HG03064 (cell line): ENCODE measurements around the gene CACNA2D4.

ENCODE experiments used
- ATAC-seq: cut with Tn5 transposase; IDR thresholded peaks from one replicate; pipeline ENCODE4 v1.9.1; 2021; ENCODE audit warnings: low read depth; ENCODE audit not compliant: unreplicated experiment

Gene CACNA2D4

DNA sequence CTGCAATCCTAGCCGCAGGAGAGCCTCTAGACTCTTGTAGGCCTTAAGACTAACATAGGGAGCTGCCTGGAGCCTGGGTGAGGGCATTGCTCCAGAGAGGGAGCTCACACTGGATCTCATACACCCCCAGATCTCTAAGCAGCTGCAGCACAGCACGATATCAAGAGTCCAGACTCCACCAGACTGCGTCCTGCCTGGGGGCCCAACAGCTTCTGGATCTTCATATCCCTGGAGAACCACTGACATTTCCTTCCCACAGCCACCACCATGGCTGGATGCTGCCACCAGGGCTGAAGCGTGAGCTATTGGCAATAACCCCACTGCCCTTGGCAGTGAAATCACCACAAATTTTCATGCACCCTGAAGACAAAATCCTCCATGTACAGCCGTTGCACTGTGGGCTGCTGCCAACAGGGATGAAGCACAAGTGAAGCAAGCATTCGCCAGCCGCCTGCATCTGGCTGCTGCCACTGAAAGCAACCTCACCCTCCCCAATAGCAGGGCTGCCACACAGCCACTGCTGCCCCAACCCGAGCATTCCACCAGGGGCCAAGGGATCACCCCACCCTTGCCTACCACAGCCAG is 28.2 kb downstream of the CACNA2D4 start:
- no peak for ATAC-seq

GRCh38 chr12:1888923-1889322 is 29.5 kb downstream of the CACNA2D4 start:
- ATAC-seq: no peak

GRCh38 chr12:1886396-1887008 is 31.9 kb downstream of the CACNA2D4 start:
- ATAC-seq: no peak

DNA sequence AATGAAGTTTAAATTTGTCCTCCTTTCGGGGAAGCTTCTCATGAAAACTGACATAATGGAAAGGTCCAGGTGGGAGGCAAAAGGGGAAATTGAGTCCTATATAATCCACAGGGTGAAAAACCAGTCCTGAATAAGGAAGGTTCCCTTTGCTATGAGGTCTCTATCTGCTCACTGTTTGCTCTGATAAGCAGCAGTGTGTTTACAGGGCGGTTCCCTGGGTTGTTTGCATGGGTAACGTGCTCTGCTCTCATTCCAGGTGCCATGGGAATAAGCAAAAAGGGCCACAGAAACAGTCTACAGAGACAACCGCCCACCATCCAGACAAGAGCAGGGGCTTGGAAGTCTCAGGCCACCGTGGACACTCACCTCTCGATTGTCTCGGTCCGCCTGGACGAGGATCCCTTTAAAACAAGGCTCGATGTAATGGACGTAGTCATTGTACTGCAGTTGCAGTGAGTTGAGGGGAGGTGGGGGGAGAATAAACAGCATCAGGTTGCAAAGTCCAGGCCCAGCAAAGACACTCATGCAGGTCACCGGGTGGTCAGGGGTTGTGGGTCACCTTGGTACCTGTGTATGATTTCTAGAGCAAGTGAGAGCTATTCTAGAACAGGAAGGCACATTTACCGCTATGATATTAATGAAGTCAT is 32.7 kb downstream of the CACNA2D4 start:
- no peak for ATAC-seq

DNA sequence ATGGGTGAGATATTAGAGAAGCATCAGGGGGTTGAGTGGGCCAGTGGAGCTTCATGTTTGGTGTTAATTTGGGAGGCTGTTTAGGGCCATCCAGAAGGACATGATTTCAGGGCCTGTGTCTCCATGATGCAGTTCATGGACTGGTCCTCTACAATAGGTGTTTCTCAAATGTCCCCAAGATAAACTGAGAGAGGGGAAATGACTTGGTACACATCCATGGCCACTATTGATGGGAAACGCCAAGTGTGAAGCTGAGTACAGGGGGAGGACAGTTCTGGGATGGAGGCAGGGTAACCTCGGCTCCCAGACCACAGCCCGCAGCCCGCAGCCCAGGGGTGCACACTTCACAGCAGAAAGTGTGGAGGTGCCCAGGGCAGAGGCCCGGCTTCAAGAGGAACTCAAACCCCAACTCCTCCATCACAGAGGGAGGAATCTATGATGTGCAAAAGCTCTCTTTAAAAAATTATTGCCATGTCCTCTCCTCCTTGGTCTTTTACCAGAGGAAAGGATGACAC is 33.3 kb downstream of the CACNA2D4 start:
- ATAC-seq: no peak

DNA sequence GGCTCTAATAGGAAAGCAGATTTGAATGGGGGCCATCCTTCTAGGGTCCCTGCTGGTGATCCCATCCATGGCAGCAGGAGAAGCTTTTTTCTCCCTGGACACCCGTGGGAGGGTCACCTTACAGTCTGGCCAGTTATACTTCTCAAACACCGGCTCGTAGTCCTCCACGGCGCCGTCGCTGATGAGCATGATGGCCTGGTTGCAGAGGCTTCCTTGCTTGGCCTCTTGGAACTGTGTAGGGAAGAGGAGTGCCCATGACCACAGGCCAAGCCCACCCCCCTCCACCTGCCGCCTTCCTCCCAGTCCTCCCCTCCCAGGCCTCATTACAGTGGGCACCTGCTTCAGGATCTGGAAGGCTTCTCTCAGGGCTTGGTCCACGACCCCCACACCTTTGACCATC is 33.8 kb downstream of the CACNA2D4 start:
- no peak for ATAC-seq

DNA sequence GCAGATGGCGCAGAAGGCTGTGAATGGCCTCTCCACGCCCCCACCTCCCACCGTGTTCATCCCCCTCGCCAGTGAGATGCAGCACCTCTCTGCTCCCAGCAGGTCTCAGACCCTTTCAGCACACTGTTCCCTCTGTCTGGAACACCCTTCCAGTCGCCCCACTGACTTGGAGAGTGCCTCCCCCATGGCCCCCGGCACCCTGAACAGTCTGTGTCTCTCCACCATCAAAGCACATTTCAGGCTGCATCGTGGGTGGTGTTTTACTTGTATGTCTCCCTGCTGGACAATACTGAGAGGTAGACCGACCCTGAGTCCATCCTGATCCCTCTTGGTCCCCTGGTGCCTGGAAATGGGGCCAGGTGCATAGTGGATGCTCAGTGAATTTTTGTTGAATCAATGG is 34.9 kb downstream of the CACNA2D4 start:
- ATAC-seq: no peak

- no peak for ATAC-seq
Observed at GRCh38 chr12:1882850-1883470, 35.5 kb downstream of the CACNA2D4 start.

GRCh38 chr12:1882405-1882804 is 36.0 kb downstream of the CACNA2D4 start:
- no peak for ATAC-seq

- no peak for ATAC-seq
Observed at GRCh38 chr12:1881936-1882335, 36.5 kb downstream of the CACNA2D4 start.

DNA sequence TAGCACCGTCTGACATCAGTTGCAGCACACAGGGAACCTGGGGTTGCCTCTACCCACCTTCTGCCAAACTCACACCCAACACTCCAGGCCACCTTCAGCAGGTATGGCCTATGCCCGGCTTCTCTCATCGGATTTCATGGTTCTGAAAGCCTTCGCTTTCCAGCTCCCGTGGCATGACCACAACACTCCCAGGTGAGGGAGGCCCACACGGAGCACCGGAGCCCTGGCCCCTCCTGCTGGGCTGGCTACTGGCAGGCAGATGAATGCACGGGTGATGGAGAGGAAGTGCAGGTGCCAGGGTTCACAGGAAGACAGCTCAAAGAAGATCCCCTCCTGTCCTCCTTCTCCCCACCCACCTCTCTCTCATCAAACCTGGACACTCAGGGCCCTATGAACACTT is 37.2 kb downstream of the CACNA2D4 start:
- ATAC-seq: no peak

DNA sequence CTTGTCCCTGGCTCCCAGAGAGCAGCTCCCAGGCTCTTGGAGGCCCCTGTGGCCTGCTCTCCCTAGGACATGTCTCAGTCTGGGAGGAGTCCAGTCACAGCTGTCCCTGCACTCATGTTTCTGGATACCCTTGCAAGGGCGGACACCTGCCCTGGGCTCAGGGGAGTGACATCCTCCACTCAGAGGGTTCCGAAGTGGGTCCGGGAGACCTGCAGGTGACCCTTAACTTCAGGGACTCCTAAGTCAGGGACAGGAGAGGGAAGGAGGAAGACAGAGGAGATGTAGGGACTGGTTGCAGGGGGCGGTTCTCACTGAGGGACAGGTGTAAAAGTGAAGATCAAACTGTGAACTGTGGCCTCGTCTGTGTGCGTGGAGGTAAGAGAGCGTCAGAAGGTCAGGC is 37.6 kb downstream of the CACNA2D4 start:
- no peak for ATAC-seq

- ATAC-seq: no peak
Observed at GRCh38 chr12:1880153-1880845, 38.2 kb downstream of the CACNA2D4 start.

DNA sequence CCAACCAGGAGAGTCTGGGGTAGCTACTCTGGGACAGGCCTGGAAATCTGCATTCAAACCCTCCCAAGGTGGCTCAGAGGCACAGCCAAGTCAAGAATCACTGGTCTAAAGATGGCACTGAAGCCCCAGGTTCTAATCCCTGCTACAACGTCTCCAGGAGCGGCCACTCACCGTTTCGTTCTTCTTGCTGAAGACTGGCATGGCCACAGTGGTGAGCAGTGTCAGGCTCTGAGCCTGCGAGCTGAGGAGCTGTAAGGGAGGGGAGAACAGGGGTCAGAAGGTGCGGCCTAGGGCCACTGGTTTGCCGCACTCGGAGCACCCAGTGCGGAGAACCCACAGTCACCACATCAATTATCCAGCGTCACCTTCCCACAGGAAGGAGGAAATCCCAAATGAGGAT is 38.8 kb downstream of the CACNA2D4 start:
- no peak for ATAC-seq

DNA sequence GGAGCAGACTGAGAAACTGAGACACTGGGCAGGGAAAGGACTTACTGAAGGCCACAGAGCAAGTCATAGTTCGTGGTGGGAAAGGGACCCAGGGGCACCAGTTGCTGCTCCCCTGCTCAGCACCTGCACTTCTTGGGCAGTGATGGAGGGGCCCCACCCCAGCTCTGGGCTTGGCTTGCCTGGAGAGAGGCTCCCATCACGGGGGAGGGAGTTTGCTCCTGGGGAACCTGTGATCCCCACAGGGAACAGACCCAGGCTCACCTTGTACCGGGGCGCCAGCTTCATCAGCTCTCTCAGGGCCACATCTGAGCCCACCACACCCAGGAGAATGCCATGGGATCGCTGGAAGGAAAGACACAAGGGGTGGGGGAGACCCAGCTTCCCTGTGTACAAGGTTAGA is 39.8 kb downstream of the CACNA2D4 start:
- no peak for ATAC-seq

DNA sequence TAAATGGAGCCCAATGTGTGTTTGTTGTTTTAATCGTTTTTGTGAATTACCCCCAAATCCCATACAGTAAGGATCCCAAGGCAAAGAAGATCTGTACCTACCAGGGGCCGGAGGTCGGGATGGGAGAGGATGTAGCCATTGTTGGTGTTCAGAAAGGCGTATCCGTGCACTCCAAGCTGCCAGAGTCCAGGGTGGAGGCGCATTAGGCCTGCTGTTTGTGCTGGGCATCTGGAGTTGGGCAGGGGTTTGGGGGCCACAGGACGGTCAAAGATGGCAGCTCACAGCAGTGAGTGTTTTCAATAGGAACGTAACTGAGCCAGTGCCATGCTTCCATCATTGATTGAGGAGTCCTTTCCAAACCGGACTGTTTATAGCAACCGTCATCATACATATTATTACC is 40.2 kb downstream of the CACNA2D4 start:
- no peak for ATAC-seq

- no peak for ATAC-seq
Observed at GRCh38 chr12:1877169-1877878, 41.1 kb downstream of the CACNA2D4 start.

GRCh38 chr12:1876086-1876485 is 42.4 kb downstream of the CACNA2D4 start:
- ATAC-seq: no peak

DNA sequence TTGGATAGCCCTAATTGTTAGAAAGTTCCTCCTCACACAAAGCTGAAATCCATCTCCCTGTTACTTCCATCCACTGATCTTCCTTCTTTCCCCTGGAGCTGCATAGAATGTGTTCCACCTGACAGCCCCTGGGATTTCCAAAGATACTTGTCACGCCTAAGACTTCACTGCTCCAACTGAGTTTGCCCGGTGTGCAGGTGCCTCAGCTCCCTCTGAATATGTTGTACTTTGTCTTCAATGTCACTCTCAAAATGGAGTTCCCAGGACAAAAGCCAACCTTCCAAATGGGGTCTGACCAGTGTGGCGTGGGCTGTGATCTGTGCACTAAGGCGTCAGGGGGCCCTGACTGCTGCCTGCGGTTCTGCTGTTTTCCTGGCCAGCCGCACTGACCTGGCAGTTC is 42.8 kb downstream of the CACNA2D4 start:
- ATAC-seq: no peak
